ENCODE results near the gene EXD3.
"Not testable (repeated sequence)": the region's sequence is repeated elsewhere in the genome, so short reads cannot be mapped to it uniquely, and the experiment has no call there.

EXD3 gene

DNA sequence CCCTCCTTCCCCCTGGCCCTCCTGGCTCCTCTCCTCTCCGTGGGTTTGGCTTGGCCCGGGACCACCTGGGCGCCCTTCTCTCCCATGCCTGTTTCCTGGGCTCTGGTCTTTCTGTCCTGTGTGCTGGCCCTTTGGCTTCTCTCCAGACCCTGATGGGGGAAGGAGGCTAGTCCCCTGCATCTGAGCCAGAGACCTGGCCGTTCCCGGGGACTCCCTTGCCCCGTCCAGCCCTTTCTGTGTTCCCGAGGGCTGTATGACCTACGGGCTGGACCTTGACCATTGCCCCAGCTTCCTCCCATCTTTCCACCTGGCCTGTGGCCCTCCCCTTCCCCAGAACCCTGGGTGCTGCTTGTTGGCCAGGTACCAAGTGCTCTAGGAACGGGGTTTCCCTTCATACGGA is 159.5 kb downstream of the EXD3 start:
- no peak overlapping the region for H3K4me3 ChIP-seq
- H3K36me3 ChIP-seq: peaks cover 87% of the 10 kb centered on the region
- peaks cover 9% of the 10 kb centered on the region; the same call in 1 of the 2 replicates for H4K20me1 ChIP-seq
- H3K9me3 ChIP-seq: no peaks in the 10 kb centered on the region
- H3K4me2 ChIP-seq: no peak overlapping the region
- no peaks in the 10 kb centered on the region for H3K27me3 ChIP-seq
- no peak for TF ChIP-seq Cebpa-rat (IDR thresholded peaks at IDR 0.05)
- no peak overlapping the region for H3K9ac ChIP-seq
- no peak overlapping the region for H3K27ac ChIP-seq
- peaks cover 24% of the 10 kb centered on the region for H3K4me1 ChIP-seq

DNA sequence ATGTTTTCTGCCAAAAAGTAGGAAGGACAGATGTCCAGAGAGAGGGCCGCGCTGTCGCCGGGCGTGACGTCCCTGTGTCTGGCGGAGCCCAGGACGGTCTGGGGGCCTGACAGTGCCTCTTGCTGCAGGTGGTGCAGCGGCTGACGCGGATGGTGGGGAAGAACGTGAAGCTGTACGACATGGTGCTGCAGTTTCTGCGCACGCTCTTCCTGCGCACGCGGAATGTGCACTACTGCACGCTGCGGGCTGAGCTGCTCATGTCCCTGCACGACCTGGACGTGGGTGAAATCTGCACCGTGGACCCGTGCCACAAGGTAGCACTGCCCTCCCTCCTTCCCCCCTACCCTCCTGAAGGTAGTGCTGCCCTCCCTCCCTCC is 160.1 kb downstream of the EXD3 start:
- H3K4me2 ChIP-seq: no peak overlapping the region
- H3K4me3 ChIP-seq: no peak overlapping the region
- H3K9me3 ChIP-seq: no peaks in the 10 kb centered on the region
- H3K36me3 ChIP-seq: peaks cover 87% of the 10 kb centered on the region
- H3K9ac ChIP-seq: no peak overlapping the region
- TF ChIP-seq Cebpa-rat (IDR thresholded peaks at IDR 0.05): no peak
- H3K27ac ChIP-seq: no peak overlapping the region
- H4K20me1 ChIP-seq: peaks cover 9% of the 10 kb centered on the region; the same call in 1 of the 2 replicates
- no peaks in the 10 kb centered on the region for H3K27me3 ChIP-seq
- H3K4me1 ChIP-seq: peaks cover 24% of the 10 kb centered on the region

DNA sequence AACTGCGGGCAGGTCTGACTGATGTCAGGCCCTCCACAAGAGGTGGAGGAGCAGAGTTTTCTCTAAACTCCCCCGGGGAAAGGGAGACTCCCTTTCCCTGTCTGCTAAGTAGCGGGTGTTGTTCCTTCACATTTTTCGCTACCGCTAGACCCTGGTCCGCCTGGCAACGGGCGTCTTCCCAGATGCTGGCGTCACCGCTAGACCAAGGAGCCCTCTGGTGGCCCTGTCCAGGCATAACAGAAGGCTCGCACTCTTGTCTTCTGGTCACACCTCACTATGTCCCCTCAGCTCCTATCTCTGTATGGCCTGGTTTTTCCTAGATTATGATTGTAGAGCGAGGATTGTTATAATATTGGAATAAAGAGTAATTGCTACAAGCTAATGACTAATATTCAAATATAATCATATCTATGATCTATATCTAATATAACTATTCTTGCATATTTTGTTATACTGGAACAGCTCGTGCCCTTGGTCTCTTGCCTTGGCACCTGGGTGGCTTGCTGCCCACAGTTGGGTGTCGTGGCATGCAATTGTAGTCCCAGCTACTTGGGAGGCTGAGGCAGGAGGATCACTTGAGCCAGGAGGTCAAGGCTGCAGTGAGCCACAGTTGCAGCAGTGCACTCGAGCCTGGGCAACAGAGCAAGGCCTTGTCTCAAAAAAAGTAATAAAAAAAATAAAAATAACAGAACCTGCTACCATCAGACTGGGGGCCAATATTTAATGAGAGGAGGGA is 160.6 kb downstream of the EXD3 start:
- not testable (repeated sequence) for H3K4me2 ChIP-seq, H4K20me1 ChIP-seq, H3K9ac ChIP-seq, H3K27ac ChIP-seq, H3K9me3 ChIP-seq, H3K27me3 ChIP-seq, H3K4me3 ChIP-seq
- Histone ChIP-seq H3K36me3 (peaks cover 83% of the 10 kb centered on the region), H3K4me1 (peaks cover 24% of the 10 kb centered on the region)
